Measurements from ENCODE around the gene BTBD9. TPM values are rescaled to one million over a fixed set of nuclear protein-coding genes. Genes with fewer than 3 reads are reported as not detected.

Gene BTBD9
- total and polyA plus RNA-seq, 9 of the 15 experiments (the other 6 are each of a cell fraction or from before 2014, with no cell fraction given): 0.08 to 1.6 (median 0.58) TPM

GRCh38 chr6:38639498-38640215 lies at the start of gene BTBD9 (continued):
- peak; percentile 97 for TF ChIP-seq MTA3 (IDR thresholded peaks at IDR 0.05; ENCODE audit: borderline replicate concordance)
- no peak for TF ChIP-seq HDAC3 (IDR thresholded peaks at IDR 0.05; ENCODE audit: borderline replicate concordance, partially characterized antibody)
- TF ChIP-seq TAL1 (IDR thresholded peaks at IDR 0.05): no peak
- no peak for TF ChIP-seq JUND (IDR thresholded peaks at IDR 0.05; ENCODE audit: borderline replicate concordance, low read depth, low read length)
- TF ChIP-seq JUND (tag; IDR thresholded peaks at IDR 0.05; ENCODE audit: borderline replicate concordance, low read depth, low read length): peak; percentile 11; the same call in 1 of the 3 replicates
- TF ChIP-seq, protein P1, sequence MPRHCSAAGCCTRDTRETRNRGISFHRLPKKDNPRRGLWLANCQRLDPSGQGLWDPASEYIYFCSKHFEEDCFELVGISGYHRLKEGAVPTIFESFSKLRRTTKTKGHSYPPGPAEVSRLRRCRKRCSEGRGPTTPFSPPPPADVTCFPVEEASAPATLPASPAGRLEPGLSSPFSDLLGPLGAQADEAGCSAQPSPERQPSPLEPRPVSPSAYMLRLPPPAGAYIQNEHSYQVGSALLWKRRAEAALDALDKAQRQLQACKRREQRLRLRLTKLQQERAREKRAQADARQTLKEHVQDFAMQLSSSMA (CRISPR knock-in tag; IDR thresholded peaks at IDR 0.05): no peak
- no peak for TF ChIP-seq IFI16 (CRISPR knock-in tag; IDR thresholded peaks at IDR 0.05)
- no peak for TF ChIP-seq MLLT1 (IDR thresholded peaks at IDR 0.05)
- TF ChIP-seq SETDB1 (IDR thresholded peaks at IDR 0.05; ENCODE audit: low read length): no peak
- TF ChIP-seq SIN3A (IDR thresholded peaks at IDR 0.05; ENCODE audit: borderline replicate concordance in 2 of 2, control insufficient read depth in 1 of 2, low read depth in 2 of 2, low read length in 2 of 2): 0 out of 4 replicates have a peak, but pooled peaks of 1 of the 2 experiments have one; percentile 3
- TF ChIP-seq RBM25 (IDR thresholded peaks at IDR 0.05; ENCODE audit: low read depth, low read length, severe bottlenecking): no peak
- TF ChIP-seq RFX1 (IDR thresholded peaks at IDR 0.05): peak; percentile 84
- no peak for TF ChIP-seq SAFB2 (IDR thresholded peaks at IDR 0.05; ENCODE audit: borderline replicate concordance, low read depth, low read length, severe bottlenecking)
- TF ChIP-seq RBM34 (IDR thresholded peaks at IDR 0.05; ENCODE audit: borderline replicate concordance, insufficient read depth, low read length): no peak
- peak; percentile 91 for TF ChIP-seq ZNF407 (IDR thresholded peaks at IDR 0.05; ENCODE audit: low read depth)
